Left colon (tissue), 2 donors: ENCODE data around the gene SFTA2. TPM values are rescaled to one million over a fixed set of nuclear protein-coding genes. Genes with fewer than 3 reads are reported as not detected.

Source experiments
- ATAC-seq: fragments of 200-7000 bp; cut with Tn5 transposase; one replicate; pipeline ENCODE4 v1.9.1; 2020; ENCODE audit warnings: mild to moderate bottlenecking, moderate library complexity
- DNase-seq, 2 donors: peaks; one replicate each; pipeline ENCODE4 v3.0.0-alpha.2; 2020
- intact Hi-C, 2 donors: fragments of 100-400 bp; cut with DNase I in 1 of 2; cut with micrococcal nuclease in 1 of 2; formaldehyde crosslinking; loops; one replicate each; pipeline versions ENCODE4 v1.11.2 to v1.14.0; 2022; cut with DNase I, micrococcal nuclease
- microRNA-seq, 2 donors: library from miRNA; unstranded; fragments of <30 nt; microRNA quantifications; one replicate each; pipeline versions ENCODE4 v1.1.0 to v1.2.0, GENCODE V29; 2020
- total RNA-seq, 2 donors: library from RNA; stranded (reverse); fragmentation: NEBNext Ultra II Directional; extraction: Animal tissue kit (Norgen Biotek cat#: 25700); gene quantifications; one replicate each; pipeline ENCODE4 v1.2.1, GENCODE V29; 2021
- donor health status: DM: no; HTN: no; CAD: no.
- donor health status: DM: yes; HTN: yes; CAD: no.

SFTA2 gene
- total RNA-seq, 2 donors from 2014 or later, result not detected

DNA sequence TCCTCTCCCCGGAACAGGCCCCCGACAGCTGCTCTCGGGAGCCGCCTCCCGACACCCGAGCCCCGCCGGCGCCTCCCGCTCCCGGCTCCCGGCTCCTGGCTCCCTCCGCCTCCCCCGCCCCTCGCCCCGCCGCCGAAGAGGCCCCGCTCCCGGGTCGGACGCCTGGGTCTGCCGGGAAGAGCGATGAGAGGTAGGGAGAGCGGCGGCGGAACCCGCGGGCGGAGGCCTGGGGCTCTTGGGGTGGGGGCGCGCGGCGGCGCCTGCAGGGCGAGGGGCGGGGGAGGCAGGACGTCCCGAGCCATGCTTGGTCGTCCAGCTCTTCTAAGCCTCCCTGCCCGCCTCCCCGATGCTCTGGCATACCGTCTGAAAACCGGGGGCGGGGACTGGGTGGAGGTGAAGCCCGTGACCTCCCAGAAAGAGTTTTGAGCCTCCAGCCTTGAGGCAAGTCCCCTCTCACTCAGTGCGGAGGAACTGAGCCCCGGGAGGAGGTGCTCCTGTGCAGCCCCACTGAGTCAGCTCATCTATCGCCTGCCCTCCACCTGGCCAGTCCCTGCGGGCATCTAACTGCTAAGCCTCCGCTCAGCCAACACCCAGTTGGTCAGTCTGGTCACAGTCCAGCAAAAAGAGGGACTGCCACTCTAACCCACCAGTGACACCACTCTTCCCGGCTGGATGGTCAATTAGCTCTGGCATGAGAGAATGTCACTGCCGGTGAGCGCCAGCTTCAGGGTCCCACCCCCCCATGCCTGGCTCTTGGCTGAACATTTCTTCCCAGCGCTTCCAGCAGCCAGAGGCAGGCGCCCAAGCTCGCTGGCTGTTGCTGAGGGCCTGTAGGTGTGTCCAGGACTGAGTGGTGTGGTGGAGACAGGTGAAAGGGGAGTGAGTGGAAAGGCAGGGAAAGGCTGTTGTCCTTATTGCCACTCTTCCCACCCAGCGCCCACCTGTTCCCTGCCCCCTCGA is 47.2 kb downstream of the SFTA2 start:
- intact Hi-C loops, result loop anchor here in 1 of 2 donors (10.0 kb wide), 1 partner anchor 210 kb away; the partner anchor contains the start of gene DHX16
- peak; percentile 51 to 59 for DNase-seq
- peak; percentile 11 for ATAC-seq

DNA sequence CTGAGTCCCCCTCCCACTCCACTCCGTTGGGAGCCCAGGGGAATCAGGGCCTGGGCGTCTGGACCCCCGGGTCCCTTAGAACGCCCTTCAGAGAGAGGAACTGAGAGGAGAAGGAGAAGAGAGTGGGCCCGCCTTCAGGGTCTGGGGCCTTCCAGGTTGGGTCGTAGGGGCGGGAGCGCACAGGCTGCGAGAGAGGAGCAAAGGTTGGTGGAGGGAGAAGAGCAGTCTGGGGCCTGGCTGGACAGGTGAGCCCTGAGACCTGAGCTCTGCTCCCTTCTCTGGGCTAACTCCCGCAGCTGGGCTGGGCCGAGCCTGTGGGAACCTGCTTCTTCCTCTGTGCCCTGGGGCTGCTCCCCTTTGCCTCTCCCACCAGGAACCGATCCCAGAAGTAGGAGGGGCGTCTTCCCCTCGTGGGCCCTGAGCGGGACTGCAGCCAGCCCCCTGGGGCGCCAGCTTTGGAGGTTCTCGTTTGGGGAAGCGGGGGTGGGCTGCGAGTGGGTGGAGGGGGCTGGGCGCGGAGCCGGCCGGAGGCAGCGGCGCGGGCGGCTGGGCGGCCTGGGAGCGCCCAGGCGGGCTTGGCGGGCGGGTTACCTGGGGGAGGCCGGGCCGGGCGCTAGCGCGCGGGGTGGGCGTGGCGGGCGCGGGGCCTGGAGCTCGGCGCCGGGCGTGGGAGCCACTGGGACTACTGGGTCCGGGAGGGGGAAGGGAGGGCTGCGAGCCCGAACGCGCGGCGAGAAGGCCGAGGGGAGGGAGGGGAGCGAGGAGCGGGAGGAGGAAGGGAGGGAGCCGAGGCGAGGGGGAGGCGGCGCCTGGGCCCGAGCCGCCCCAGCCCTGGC is 48.1 kb downstream of the SFTA2 start, which contains the start of gene DDR1:
Gene DDR1, plus strand, starts transcription at position 835 of the 836 bp plus-strand sequence. CDS start 4,211 bp downstream, outside the sequence.
- ATAC-seq (peak; percentile 57), DNase-seq (peak; percentile 82 to 87)
- intact Hi-C loops, result loop anchor here in 1 of 2 donors (10.0 kb wide), 1 partner anchor 209 kb away; the partner anchor contains the start of gene DHX16

DNA sequence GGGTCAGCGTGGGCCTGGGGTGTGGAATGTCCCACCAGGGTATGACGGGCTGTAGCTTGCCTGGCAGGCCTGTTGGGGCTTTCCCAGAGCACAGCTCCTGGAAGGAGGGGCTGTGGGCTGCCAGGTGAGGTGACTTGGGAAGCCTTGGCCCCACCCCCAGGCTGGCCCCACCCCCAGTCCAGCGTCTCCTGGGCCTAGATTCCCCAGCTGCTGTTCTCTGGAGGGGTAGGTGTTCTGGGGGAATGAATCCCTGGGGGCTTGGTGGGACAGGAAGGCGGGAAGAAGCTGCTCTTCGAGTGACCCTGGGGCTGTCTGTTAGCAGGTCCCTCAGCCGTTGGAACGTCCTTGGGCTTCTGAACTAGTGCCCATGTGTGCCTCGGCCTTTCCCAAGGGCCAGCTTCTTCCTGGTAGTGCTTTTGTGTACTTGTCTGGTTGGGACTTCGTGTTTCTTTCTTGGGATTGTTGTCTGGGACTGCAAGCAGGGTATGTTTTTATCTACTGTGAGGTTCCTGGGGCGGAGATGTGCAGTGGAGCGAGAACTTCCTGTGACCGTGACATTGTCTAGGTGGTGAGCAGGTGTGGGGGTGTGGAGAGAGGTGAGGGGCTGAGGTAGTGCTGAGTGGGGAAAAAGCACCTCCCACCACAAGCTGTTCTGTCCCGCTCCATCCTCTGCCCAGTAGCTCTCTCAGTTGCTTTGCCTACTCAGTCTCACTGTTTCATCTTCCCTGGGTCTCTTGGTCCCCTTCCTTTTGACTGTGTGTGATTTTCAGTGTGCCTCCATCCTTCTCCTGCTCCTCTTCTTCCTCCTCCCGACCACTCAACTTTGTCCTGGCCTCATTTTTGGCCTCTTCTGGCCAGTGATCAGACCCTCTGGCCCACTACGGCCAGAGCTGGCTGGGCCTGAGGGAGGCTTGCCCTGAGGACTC is 48.9 kb downstream of the SFTA2 start:
- peak; percentile 83 to 88 for DNase-seq
- intact Hi-C loops, result loop anchor here in 1 of 2 donors (10.0 kb wide), 1 partner anchor 208 kb away; the partner anchor contains the start of gene DHX16
- peak; percentile 62 for ATAC-seq

DNA sequence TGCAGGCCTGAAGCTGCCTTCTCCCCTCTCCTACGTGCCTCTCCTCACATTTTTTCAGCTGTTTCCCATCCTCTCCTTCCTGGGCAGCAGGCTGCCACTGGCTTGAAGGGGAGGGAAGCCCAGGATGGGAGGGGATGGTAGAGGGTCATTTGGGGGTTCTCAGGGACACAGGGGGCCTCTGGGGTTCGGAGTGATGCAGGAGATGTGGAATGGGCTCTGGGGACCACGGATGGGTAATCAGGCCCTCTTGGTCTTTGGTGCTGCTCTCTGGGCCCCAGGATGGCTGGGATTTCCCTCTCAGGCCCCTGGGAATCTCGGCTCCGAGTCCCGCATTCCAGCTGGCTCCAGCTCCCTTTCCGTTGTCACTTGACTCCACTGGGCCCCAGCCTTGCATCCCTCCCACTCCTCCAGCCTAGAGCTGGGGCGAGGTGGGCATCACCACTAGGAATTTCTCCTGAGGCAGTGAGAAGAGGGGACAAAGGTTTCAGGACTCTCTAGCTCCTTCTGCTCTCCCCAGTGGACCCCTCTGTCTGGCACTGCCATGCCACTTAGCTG is 49.7 kb downstream of the SFTA2 start:
- DNase-seq, result peak; percentile 35 to 42
- ATAC-seq, result no peak
- intact Hi-C loops, result loop anchor here in 1 of 2 donors (10.0 kb wide), 1 partner anchor 207 kb away; the partner anchor contains the start of gene DHX16

DNA sequence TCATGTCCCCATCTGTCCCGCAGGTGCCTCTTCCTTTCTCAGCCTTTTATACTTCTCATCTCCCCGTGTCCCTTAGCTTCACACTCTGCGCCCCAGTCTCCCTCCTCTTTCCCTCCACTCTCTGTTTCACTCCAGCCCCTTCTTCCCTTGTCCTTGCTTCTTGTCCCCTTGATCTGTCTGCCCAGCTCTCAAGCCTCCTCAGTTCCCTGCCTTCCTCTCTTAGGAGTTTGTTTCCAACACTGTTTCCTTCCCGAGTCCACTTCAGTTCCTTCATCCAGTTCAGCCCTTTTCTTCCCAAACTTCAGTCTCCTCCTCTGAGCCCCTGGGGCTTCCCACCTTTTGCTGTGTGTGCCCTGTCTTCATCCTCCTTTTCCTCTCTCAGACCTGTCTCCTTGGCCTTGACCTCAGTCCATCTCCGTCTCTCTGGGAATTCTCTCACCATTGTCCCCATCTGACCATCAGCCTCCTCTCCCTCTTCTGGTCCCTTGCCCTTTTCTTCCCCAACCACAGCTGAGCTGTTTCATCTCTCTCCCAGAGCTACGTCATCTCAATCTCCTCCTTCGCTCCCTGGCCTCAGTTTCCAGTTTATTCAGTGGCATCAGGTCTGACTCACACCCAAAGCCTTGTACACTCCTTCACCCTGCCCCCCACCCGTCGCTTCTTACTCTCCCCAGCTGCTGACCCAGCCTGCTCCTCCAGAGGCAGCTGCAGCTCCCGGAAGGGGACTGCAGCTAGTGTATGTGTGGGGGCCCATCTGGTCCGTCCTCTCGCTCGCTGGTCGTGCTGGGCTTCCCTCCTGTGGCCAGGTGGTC is 50.4 kb downstream of the SFTA2 start:
- no peak for DNase-seq

More for the DNA sequence above, 50.4 kb downstream of the SFTA2 start:
- no peak for ATAC-seq
- intact Hi-C loops, result loop anchor here in 1 of 2 donors (10.0 kb wide), 1 partner anchor 207 kb away; the partner anchor contains the start of gene DHX16

Small RNA genes within 50 kb of the gene (microRNA-seq; reads per million reads assigned to microRNA genes)
- gene MIR4640, result 0 to 1.6 reads per million in 2 donors

Other genes with a start within 250 kb of the SFTA2 start
- 10 to 100 TPM in 1 of 2 donors, 1 to 10 TPM in 1; 6.3 to 16.7 TPM for gene PPP1R18, start 245.5 kb downstream of the SFTA2 start, total RNA-seq
- gene NRM, start 241.2 kb downstream of the SFTA2 start, total RNA-seq, result 1 to 10 TPM; 4.6 to 5.4 TPM
- gene MDC1, start 214.9 kb downstream of the SFTA2 start, total RNA-seq, result 10 to 100 TPM; 11.1 to 16.3 TPM
- gene TUBB, start 211.8 kb downstream of the SFTA2 start, total RNA-seq, result 100 to 1,000 TPM; 149 to 195 TPM
- gene FLOT1, start 189.5 kb downstream of the SFTA2 start, total RNA-seq, result 100 to 1,000 TPM; 130 to 137 TPM
- gene IER3, start 187.6 kb downstream of the SFTA2 start, total RNA-seq, result 100 to 1,000 TPM in 1 of 2 donors, 10 to 100 TPM in 1; 70.9 to 169 TPM
- gene DDR1, start 47.7 kb downstream of the SFTA2 start, total RNA-seq, result 100 to 1,000 TPM; 297 to 333 TPM
- 10 to 100 TPM; 18.3 to 34.4 TPM for gene GTF2H4, start 24.0 kb downstream of the SFTA2 start, total RNA-seq
- 10 to 100 TPM; 17.7 to 34.8 TPM for gene VARS2, start 17.9 kb downstream of the SFTA2 start, total RNA-seq
- not detected for gene MUCL3, start 8.8 kb upstream of the SFTA2 start, total RNA-seq
- gene MUC21, start 51.5 kb upstream of the SFTA2 start, total RNA-seq, result not detected
- gene MUC22, start 78.3 kb upstream of the SFTA2 start, total RNA-seq, result not detected
- gene C6orf15, start 180.4 kb upstream of the SFTA2 start, total RNA-seq, result not detected
- 1 to 10 TPM; 4.9 to 6.7 TPM for gene PSORS1C1, start 182.6 kb upstream of the SFTA2 start, total RNA-seq
- not detected for gene CDSN, start 188.3 kb upstream of the SFTA2 start, total RNA-seq
- gene PSORS1C2, start 206.9 kb upstream of the SFTA2 start, total RNA-seq, result not detected
- 10 to 100 TPM; 24.3 to 39.0 TPM for gene CCHCR1, start 225.6 kb upstream of the SFTA2 start, total RNA-seq
- 1 to 10 TPM; 4.2 to 7.1 TPM for gene TCF19, start 226.4 kb upstream of the SFTA2 start, total RNA-seq
- gene POU5F1, start 238.5 kb upstream of the SFTA2 start, total RNA-seq, result 1 to 10 TPM; 1.8 to 6.3 TPM